GM18505 (cell line): ENCODE data around the gene REXO1.
A peak's percentile ranks its signal among the peaks of the same experiment; 100 is the strongest.

Source experiments
- ATAC-seq: cut with Tn5 transposase; IDR thresholded peaks from one replicate; pipeline ENCODE4 v1.9.1; 2021; ENCODE audit not compliant: unreplicated experiment
- POLR2A ChIP-seq: IDR thresholded peaks from 4 replicates; pipeline ENCODE4 v1.6.1; 2011; ENCODE audit warnings: borderline replicate concordance; ENCODE audit not compliant: insufficient read depth, insufficient read length; ENCODE audit errors: extremely low read depth

The REXO1 gene

GRCh38 chr19:1817553-1818179, 30.6 kb downstream of the REXO1 start:
- no peak for ATAC-seq
- no peak for TF ChIP-seq POLR2A

GRCh38 chr19:1816530-1817298, 31.6 kb downstream of the REXO1 start:
- no peak for TF ChIP-seq POLR2A
- no peak for ATAC-seq

- ATAC-seq = no peak
- no peak for TF ChIP-seq POLR2A
Measured at GRCh38 chr19:1815605-1816529, 32.4 kb downstream of the REXO1 start.

- ATAC-seq = no peak
- TF ChIP-seq POLR2A = no peak
Measured at GRCh38 chr19:1814833-1815604, 33.3 kb downstream of the REXO1 start.

- ATAC-seq = no peak
- TF ChIP-seq POLR2A = no peak
Measured at GRCh38 chr19:1814391-1814790, 33.9 kb downstream of the REXO1 start.

- no peak for ATAC-seq
- no peak for TF ChIP-seq POLR2A
Measured at GRCh38 chr19:1813192-1814182, 34.8 kb downstream of the REXO1 start.

- ATAC-seq = peak; percentile 73
- no peak for TF ChIP-seq POLR2A
Measured at GRCh38 chr19:1812426-1813191, 35.7 kb downstream of the REXO1 start.

- no peak for ATAC-seq
- TF ChIP-seq POLR2A = no peak
Measured at GRCh38 chr19:1811942-1812425, 36.3 kb downstream of the REXO1 start, which contains the start of gene ATP8B3. Gene ATP8B3, minus strand, starts transcription at chr19:1812276. Its CDS starts 540 bp downstream, at chr19:1811736.

GRCh38 chr19:1811472-1811894, 36.8 kb downstream of the REXO1 start:
- ATAC-seq = no peak
- TF ChIP-seq POLR2A = no peak

- no peak for ATAC-seq
- TF ChIP-seq POLR2A = no peak
Measured at GRCh38 chr19:1810439-1811160, 37.7 kb downstream of the REXO1 start.
